Stimulated activated effector memory CD8-positive, alpha-beta T cell treated with anti-CD3 and anti-CD28 coated beads, Interleukin-12 subunit alpha, Interleukin-12 subunit beta, amount 100 ng/mL, for 72 hours (primary cell): ENCODE data around the gene LMOD1.
"Not testable (repeated sequence)": the region's sequence is repeated elsewhere in the genome, so short reads cannot be mapped to it uniquely, and the experiment has no call there.

Experiments
- ATAC-seq: fragments of 150-1000 bp; cut with Tn5 transposase; 2 replicates; pipeline ENCODE4 v1.10.0; 2021
- DNase-seq, 2 donors: peaks; one replicate each; pipeline ENCODE4 v3.0.0; 2021 to 2022; ENCODE audit warnings: low spot score in 2 of 2
- H3K27ac Mint-ChIP-seq: one replicate; pipeline ENCODE4 v1.8.0; 2022; ENCODE audit warnings: mild to moderate bottlenecking, mixed read lengths
- H3K36me3 Mint-ChIP-seq: one replicate; pipeline ENCODE4 v1.8.0; 2022; ENCODE audit warnings: mild to moderate bottlenecking, mixed read lengths
- H3K4me1 Mint-ChIP-seq: one replicate; pipeline ENCODE4 v1.8.0; 2022; ENCODE audit warnings: mixed read lengths
- H3K4me3 Mint-ChIP-seq: one replicate; pipeline ENCODE4 v1.8.0; 2022; ENCODE audit warnings: mild to moderate bottlenecking, mixed read lengths
- H3K9me3 Mint-ChIP-seq: one replicate; pipeline ENCODE4 v1.8.0; 2022; ENCODE audit warnings: mixed read lengths

LMOD1 gene

GRCh38 chr1:201911826-201912571 lies 34.3 kb downstream of the LMOD1 start:
- Mint-ChIP-seq H3K4me3 (no peak overlapping the region), H3K36me3 (no peaks in the 10 kb centered on the region), H3K27ac (no peak overlapping the region), H3K4me1 (no peaks in the 10 kb centered on the region), H3K9me3 (no peaks in the 10 kb centered on the region)
- no peak for DNase-seq
- ATAC-seq, result no peak

GRCh38 chr1:201907621-201908020 lies 38.7 kb downstream of the LMOD1 start:
- Mint-ChIP-seq H3K9me3 (no peaks in the 10 kb centered on the region), H3K36me3 (no peaks in the 10 kb centered on the region), H3K4me1 (peaks cover 8% of the 10 kb centered on the region), H3K27ac (no peak overlapping the region), H3K4me3 (no peak overlapping the region)
- ATAC-seq, result no peak
- no peak for DNase-seq

GRCh38 chr1:201906336-201906735 lies 40.0 kb downstream of the LMOD1 start:
- Mint-ChIP-seq H3K4me1 (peaks cover 8% of the 10 kb centered on the region), H3K4me3 (no peak overlapping the region), H3K27ac (no peak overlapping the region), H3K9me3 (no peaks in the 10 kb centered on the region), H3K36me3 (no peaks in the 10 kb centered on the region)
- ATAC-seq (no peak), DNase-seq (no peak)

- DNase-seq, result no peak
- no peaks in the 10 kb centered on the region for H3K36me3 Mint-ChIP-seq
- no peaks in the 10 kb centered on the region for H3K9me3 Mint-ChIP-seq
- H3K27ac Mint-ChIP-seq, result no peak overlapping the region
- ATAC-seq, result peak; percentile 80
- no peak overlapping the region for H3K4me3 Mint-ChIP-seq
- H3K4me1 Mint-ChIP-seq, result peaks cover 8% of the 10 kb centered on the region
Observed at GRCh38 chr1:201905234-201905890, 41.0 kb downstream of the LMOD1 start.

GRCh38 chr1:201904579-201904978 lies 41.8 kb downstream of the LMOD1 start:
- ATAC-seq (no peak), DNase-seq (no peak)
- Mint-ChIP-seq H3K4me1 (peaks cover 8% of the 10 kb centered on the region), H3K9me3 (no peaks in the 10 kb centered on the region), H3K36me3 (no peaks in the 10 kb centered on the region), H3K4me3 (no peak overlapping the region), H3K27ac (no peak overlapping the region)

- no peak for DNase-seq
- H3K4me3 Mint-ChIP-seq, result no peak overlapping the region
- no peaks in the 10 kb centered on the region for H3K36me3 Mint-ChIP-seq
- H3K27ac Mint-ChIP-seq, result peak overlapping the region; percentile 43
- H3K4me1 Mint-ChIP-seq, result peaks cover 8% of the 10 kb centered on the region
- H3K9me3 Mint-ChIP-seq, result no peaks in the 10 kb centered on the region
- no peak for ATAC-seq
Observed at GRCh38 chr1:201903135-201903534, 43.2 kb downstream of the LMOD1 start.

GRCh38 chr1:201902198-201902597 lies 44.1 kb downstream of the LMOD1 start:
- Mint-ChIP-seq H3K4me3 (no peak overlapping the region), H3K36me3 (no peaks in the 10 kb centered on the region), H3K4me1 (peaks cover 8% of the 10 kb centered on the region), H3K27ac (peak overlapping the region; percentile 43), H3K9me3 (no peaks in the 10 kb centered on the region)
- ATAC-seq (no peak), DNase-seq (no peak)

- H3K27ac Mint-ChIP-seq, DNase-seq, H3K36me3 Mint-ChIP-seq, H3K4me3 Mint-ChIP-seq, ATAC-seq, H3K9me3 Mint-ChIP-seq: not testable (repeated sequence)
- H3K4me1 Mint-ChIP-seq, result peaks cover 11% of the 10 kb centered on the region
Observed at GRCh38 chr1:201901036-201901435, 45.3 kb downstream of the LMOD1 start.

- Mint-ChIP-seq H3K4me3 (no peak overlapping the region), H3K36me3 (no peaks in the 10 kb centered on the region), H3K9me3 (no peaks in the 10 kb centered on the region), H3K27ac (no peak overlapping the region), H3K4me1 (peaks cover 10% of the 10 kb centered on the region)
- DNase-seq (no peak), ATAC-seq (no peak)
Observed at GRCh38 chr1:201900476-201900875, 45.9 kb downstream of the LMOD1 start.

GRCh38 chr1:201899683-201900429 lies 46.5 kb downstream of the LMOD1 start:
- Mint-ChIP-seq H3K4me3 (no peak overlapping the region), H3K4me1 (peaks cover 6% of the 10 kb centered on the region), H3K9me3 (no peaks in the 10 kb centered on the region), H3K36me3 (no peaks in the 10 kb centered on the region), H3K27ac (no peak overlapping the region)
- ATAC-seq (no peak), DNase-seq (no peak)

GRCh38 chr1:201898992-201899391 lies 47.4 kb downstream of the LMOD1 start:
- no peak overlapping the region for H3K27ac Mint-ChIP-seq
- H3K36me3 Mint-ChIP-seq, result no peaks in the 10 kb centered on the region
- no peak for ATAC-seq
- no peak for DNase-seq
- no peaks in the 10 kb centered on the region for H3K9me3 Mint-ChIP-seq
- no peak overlapping the region for H3K4me3 Mint-ChIP-seq
- H3K4me1 Mint-ChIP-seq, result peaks cover 6% of the 10 kb centered on the region

- Mint-ChIP-seq H3K27ac (peak overlapping the region; percentile 80), H3K4me1 (peaks cover 6% of the 10 kb centered on the region), H3K4me3 (no peak overlapping the region), H3K9me3 (no peaks in the 10 kb centered on the region), H3K36me3 (no peaks in the 10 kb centered on the region)
- ATAC-seq (no peak), DNase-seq (no peak)
Observed at GRCh38 chr1:201898240-201898894, 48.0 kb downstream of the LMOD1 start.

- ATAC-seq (no peak), DNase-seq (no peak)
- Mint-ChIP-seq H3K27ac (no peak overlapping the region), H3K4me1 (peaks cover 6% of the 10 kb centered on the region), H3K4me3 (no peak overlapping the region), H3K9me3 (no peaks in the 10 kb centered on the region), H3K36me3 (no peaks in the 10 kb centered on the region)
Observed at GRCh38 chr1:201896951-201897391, 49.4 kb downstream of the LMOD1 start.

GRCh38 chr1:201895913-201896807 lies 50.2 kb downstream of the LMOD1 start:
- Mint-ChIP-seq H3K27ac (peak overlapping the region; percentile 69), H3K36me3 (no peaks in the 10 kb centered on the region), H3K4me3 (peak overlapping the region; percentile 18), H3K4me1 (peaks cover 6% of the 10 kb centered on the region), H3K9me3 (no peaks in the 10 kb centered on the region)
- peak; percentile 84 to 91 for DNase-seq
- peak; percentile 88 for ATAC-seq
